Aorta (tissue), 5 donors: Measurements from ENCODE around the gene TREX2. TPM values are rescaled to one million over a fixed set of nuclear protein-coding genes. Genes with fewer than 3 reads are reported as not detected.
A peak's percentile ranks its signal among the peaks of the same experiment; 100 is the strongest.

ENCODE experiments used
- ATAC-seq: fragments of 200-7000 bp; cut with Tn5 transposase; one replicate; pipeline ENCODE4 v1.9.1; 2022; ENCODE audit warnings: moderate library complexity; ENCODE audit not compliant: low FRiP score
- DNase-seq, 2 donors: peaks; one replicate each; pipeline ENCODE4 v3.0.0-alpha.2; 2020
- H3K27ac ChIP-seq, 2 donors: one replicate each; pipeline ENCODE4 v1.5.1; 2013; ENCODE audit warnings: low read length in 2 of 2, mild to moderate bottlenecking in 2 of 2, moderate library complexity in 2 of 2, control low read depth in 1 of 2, inconsistent platforms in 1 of 2, low read depth in 1 of 2
- H3K27me3 ChIP-seq, 2 donors: one replicate each; pipeline ENCODE4 v1.6.1; 2013; ENCODE audit warnings: control low read depth in 1 of 2, low read length in 1 of 2, mild to moderate bottlenecking in 1 of 2, moderate library complexity in 1 of 2; ENCODE audit not compliant: insufficient read depth in 2 of 2, control insufficient read depth in 1 of 2
- H3K36me3 ChIP-seq, 2 donors: one replicate each; pipeline ENCODE4 v1.6.1; 2013; ENCODE audit warnings: control low read depth in 1 of 2, low read length in 1 of 2, mild to moderate bottlenecking in 1 of 2; ENCODE audit not compliant: insufficient read depth in 2 of 2, control insufficient read depth in 1 of 2
- H3K4me1 ChIP-seq, 2 donors: one replicate each; pipeline ENCODE4 v1.6.1; 2013; ENCODE audit warnings: low read length in 2 of 2, control low read depth in 1 of 2, mild to moderate bottlenecking in 1 of 2, moderate library complexity in 1 of 2; ENCODE audit not compliant: insufficient read depth in 2 of 2, control insufficient read depth in 1 of 2
- H3K4me3 ChIP-seq, 2 donors: one replicate each; pipeline ENCODE4 v1.5.1; 2013; ENCODE audit warnings: low read length in 2 of 2, control low read depth in 1 of 2, mild to moderate bottlenecking in 1 of 2
- H3K9me3 ChIP-seq: one replicate; pipeline ENCODE4 v1.6.1; 2013; ENCODE audit warnings: mild to moderate bottlenecking, low read length; ENCODE audit not compliant: control insufficient read depth
- WGBS, 2 donors: extraction: QIAGEN DNeasy Blood & Tissue Kit; methylation state at CpG; one replicate each; pipeline ENCODE4 v1.1.7; 2013; 5-methylcytosine and 5-hydroxymethylcytosine counted together
- intact Hi-C, 2 donors: fragments of 100-400 bp; cut with DNase I; formaldehyde crosslinking; loops; one replicate each; pipeline versions ENCODE4 v1.14.2 to v1.15.0; 2022
- polyA plus RNA-seq, 2 donors: library from polyadenylated mRNA; stranded (reverse); fragments of 200-250 nt; gene quantifications; one replicate each; pipeline ENCODE4 v1.2.3, GENCODE V29; 2013
- total RNA-seq, 2 donors: library from RNA; stranded (reverse); fragmentation: NEBNext Ultra II Directional; extraction: Animal tissue kit (Norgen Biotek cat#: 25700); gene quantifications; one replicate each; pipeline ENCODE4 v1.2.1, GENCODE V29; 2021
- donor health status: healthy with polysubstance abuse.
- donor health status: Bipolar disorder and iron deficiency.
- donor health status: DM: no; HTN: no; CAD: no.
- donor health status: DM: no; HTN: no; CAD: no.
- donor health status: DM: yes; HTN: yes; CAD: no.

TREX2 gene
- total and polyA plus RNA-seq, 4 donors: 1.4 to 39.1 (median 4.5) TPM; not detected in 1

DNA sequence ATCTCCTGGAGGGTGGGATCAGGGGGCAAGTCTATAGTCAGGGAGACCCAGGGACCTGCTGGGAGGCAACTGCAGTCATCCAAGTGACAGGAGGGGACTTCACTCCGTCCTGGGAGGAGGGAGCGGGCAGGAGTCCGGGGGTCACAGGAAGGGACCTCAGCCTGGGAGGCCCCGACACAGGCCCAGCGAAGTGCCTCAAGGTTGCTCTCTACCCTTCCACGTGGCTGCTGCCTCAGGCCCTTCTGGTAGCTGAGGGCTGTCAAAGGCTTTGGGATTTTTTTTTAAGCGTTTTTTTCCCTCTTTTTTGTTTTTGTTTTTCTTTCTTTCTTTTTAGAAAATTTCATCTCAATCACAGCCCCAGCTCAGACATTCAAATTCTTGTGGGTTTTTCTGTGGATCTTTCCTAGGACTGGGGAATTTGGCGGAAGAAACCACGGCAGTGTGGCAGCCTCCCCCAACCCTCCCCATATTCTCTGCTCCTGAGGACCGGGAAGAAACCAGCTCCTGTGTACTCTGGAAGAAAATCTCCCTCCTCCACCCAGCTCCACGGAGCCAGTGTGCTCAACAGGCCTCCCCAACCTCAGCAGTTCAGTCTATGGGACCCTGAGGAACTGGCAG, 25.9 kb upstream of the TREX2 start:
- intact Hi-C loops: loop anchor here (1.0 to 2.0 kb wide), 3 partner anchors 25 to 36 kb away; no protein-coding TSS in a partner anchor
- Histone ChIP-seq H3K4me3 (no peak overlapping the region), H3K27me3 (no peaks in the 10 kb centered on the region), H3K4me1 (no peaks in the 10 kb centered on the region), H3K9me3 (no peaks in the 10 kb centered on the region), H3K36me3 (no peaks in the 10 kb centered on the region), H3K27ac (peak overlapping the region in 1 of 2 donors; percentile 55)
- 17 to 39% methylated on average over 11 of the region's 11 CpGs for WGBS, 2 donors
- ATAC-seq: no peak
- DNase-seq: no peak

DNA sequence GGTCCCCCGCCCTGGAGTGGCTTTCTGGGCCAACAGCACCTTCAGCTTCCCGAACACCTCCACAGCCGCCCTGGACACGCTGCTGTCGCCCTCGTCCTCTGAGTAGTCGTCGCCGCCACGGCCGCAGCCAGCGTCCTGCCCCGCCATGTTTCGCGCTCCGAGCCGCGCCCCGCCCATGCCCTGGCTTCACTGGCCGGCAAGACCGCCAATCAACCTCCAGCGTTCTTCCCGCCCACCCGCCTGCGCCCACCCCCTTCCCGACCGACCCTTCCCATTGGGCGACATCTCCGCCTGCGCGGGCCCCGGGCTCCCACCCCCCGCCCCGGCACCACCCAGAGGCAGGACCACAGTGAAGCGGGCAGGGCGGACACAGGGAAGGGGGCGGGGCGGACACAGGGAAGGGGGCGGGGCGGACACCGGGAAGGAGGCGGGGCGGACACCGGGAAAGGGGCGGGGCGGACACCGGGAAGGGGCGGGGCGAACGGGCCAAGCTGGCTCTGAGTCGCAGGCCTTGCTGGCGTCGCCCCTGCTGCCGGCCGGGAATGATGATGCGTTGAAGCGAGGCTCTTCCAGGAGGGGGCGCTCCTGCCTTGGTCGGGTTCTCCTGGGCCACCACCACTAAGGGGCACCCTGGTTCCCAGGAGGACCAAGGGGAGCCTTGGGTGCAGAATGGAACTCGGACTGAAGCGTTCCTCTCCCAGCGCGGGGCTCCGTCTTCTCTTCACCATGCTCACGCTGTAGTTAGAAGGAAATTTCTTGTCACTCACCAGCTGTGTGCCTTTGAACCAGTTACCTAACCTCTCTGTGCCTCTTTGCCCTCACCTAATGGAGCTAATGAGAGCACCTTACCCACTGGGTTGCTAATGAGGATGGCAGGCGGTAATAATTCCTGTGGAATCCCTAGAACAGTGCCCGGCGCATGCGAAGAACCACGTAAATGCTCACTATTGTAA, 24.8 kb upstream of the TREX2 start, which contains the start of gene HAUS7:
HAUS7 (minus strand) TSS at position 166 of the 953 bp plus-strand sequence; CDS start at position 147, 19 bp downstream.
- ATAC-seq: peak; percentile 87
- H3K27me3 ChIP-seq: no peaks in the 10 kb centered on the region
- H3K4me3 ChIP-seq: peak within 1 kb of the TSS in 1 of 2 donors; percentile 60
- no peaks in the 10 kb centered on the region for H3K4me1 ChIP-seq
- WGBS, 2 donors: 6 to 26% methylated on average over 50 to 70 of the region's 70 CpGs
- intact Hi-C loops: loop anchor here (1.0 to 2.0 kb wide), 3 partner anchors 26 to 37 kb away; no protein-coding TSS in a partner anchor
- H3K27ac ChIP-seq: peak within 1 kb of the TSS in 1 of 2 donors; percentile 55
- no peaks in the 10 kb centered on the region for H3K36me3 ChIP-seq
- DNase-seq: peak; percentile 93 to 96
- H3K9me3 ChIP-seq: no peaks in the 10 kb centered on the region

DNA sequence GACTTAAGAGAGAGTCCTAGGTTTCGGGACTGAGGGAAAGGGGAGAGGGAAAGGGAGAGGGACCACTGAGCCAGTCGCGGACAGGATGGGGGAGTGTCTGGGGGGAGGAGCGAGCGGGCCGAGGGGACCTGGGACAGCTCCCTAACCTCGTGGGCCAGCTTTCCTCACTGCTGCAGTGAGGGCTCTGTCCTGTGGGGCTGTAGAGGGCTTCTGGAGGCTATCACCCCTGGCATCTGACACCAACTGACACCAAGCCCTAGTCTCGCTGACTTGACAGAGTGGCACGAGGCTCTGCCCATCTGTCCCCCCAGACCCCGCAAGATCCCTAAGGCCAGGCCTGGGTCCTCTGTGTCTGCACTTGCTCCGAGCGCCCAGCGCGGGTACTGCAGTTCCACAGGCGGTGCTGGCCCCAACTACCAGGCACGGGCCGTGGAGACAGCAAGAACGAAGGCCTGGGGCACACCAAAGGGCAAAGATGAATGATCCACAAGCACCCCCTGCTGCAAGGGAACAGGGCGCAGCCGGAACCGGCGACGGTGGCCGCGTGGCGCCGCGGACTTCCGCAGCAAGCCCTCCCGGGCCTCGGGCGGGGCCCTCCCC, 24.1 kb upstream of the TREX2 start:
- intact Hi-C loops: loop anchor here in 1 of 2 donors (2.0 to 10.0 kb wide), 2 partner anchors 37 to 435 kb away; no protein-coding TSS in a partner anchor
- no peaks in the 10 kb centered on the region for H3K36me3 ChIP-seq
- WGBS, 2 donors: 1 to 25% methylated on average over 24 to 32 of the region's 32 CpGs
- no peaks in the 10 kb centered on the region for H3K4me1 ChIP-seq
- H3K4me3 ChIP-seq: peak overlapping the region in 1 of 2 donors; percentile 60
- ATAC-seq (peak; percentile 9), DNase-seq (no peak)
- H3K27ac ChIP-seq: no peak overlapping the region
- no peaks in the 10 kb centered on the region for H3K27me3 ChIP-seq
- no peaks in the 10 kb centered on the region for H3K9me3 ChIP-seq

DNA sequence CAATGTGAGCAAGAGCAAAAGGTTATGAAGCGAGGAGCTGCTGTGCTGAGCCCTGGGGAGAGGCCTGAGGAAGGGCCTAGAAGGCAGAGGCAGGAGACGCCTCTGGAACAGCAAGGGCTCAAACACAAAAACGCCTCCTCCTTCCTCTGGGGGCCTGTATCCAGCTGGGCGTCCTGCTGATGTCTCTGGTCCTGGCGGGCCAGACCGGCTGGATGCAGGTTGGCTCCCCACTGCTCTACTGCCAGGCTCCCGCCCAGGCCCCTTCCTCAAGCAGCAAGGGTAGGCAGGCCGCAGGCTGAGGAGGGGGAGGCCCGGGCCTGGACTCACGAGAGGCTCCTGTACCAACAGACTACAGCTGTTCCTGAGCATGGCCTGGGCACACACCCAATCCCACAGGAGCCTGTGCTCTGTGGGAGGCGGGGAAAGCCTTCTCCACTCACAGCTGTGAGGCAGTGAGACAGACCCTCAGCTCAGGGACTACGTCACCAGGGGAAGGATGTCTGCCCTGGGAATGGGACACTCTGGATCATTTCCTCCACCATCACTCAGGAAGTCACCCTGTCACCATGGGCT, 22.2 kb upstream of the TREX2 start:
- intact Hi-C loops: loop anchor here in 1 of 2 donors (10.0 kb wide), 1 partner anchor 433 kb away; no protein-coding TSS in a partner anchor
- no peak for DNase-seq

DNA sequence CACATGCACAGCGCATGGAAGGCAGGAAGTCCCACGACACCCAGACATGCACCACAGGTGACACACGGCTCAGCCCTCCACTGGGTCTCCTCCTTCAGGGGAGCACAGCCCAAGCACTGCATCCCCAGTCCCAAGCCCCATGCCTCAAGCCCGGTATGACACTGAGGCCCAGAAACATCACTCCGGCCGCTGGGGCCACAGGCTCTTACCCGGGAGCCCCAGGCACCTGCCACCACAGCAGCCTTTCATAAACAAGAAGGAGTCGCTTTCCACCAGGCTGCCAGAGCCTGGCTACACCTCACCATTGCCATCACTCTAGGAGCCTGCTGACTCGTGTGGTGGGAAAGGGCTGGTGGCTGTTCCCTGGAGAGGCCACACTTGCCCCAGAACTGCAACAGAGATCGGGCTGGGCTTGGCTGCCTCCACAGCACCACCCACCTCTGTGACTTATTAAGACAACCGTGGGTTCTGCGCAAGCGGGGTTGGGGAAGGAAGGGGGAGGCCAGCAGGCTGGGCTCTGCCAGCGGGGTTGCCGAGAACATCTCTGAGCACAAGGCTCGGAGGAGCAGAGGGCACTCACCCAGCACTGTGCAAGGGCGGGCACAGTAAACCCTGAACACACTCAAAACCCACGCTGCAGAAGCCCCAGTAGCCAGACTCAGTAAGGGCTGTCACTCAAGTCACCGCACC, 20.0 kb upstream of the TREX2 start:
- intact Hi-C loops: loop anchor here in 1 of 2 donors (10.0 kb wide), 1 partner anchor 431 kb away; no protein-coding TSS in a partner anchor
- H3K4me1 ChIP-seq: no peaks in the 10 kb centered on the region
- WGBS, 2 donors: 86 to 88% methylated on average over 19 of the region's 19 CpGs

More for the DNA sequence above, 22.2 kb upstream of the TREX2 start:
- no peaks in the 10 kb centered on the region for H3K27me3 ChIP-seq
- no peak overlapping the region for H3K27ac ChIP-seq
- no peaks in the 10 kb centered on the region for H3K36me3 ChIP-seq
- WGBS, 2 donors: 81 to 87% methylated on average over 9 to 12 of the region's 12 CpGs
- no peaks in the 10 kb centered on the region for H3K4me1 ChIP-seq
- ATAC-seq: no peak
- no peaks in the 10 kb centered on the region for H3K9me3 ChIP-seq
- no peak overlapping the region for H3K4me3 ChIP-seq

DNA sequence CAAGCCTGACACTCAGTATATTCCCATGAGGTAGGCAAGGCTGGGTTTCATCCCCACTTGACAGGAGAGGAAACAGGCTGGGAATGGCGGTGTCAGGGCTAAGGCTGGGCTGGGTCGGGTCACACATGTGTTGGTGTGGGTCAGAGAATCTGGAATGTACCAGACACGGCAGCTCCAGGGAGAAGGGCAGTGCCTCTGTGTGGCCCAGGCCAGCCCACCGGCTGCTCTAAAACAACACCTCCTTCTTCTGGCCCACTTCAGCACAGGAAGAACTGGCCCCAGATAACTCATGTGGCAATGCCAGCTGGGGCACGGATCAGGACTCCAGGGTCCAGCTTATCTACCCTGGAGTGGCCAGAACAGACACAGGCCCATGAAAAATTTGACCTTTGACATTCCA, 18.3 kb upstream of the TREX2 start:
- DNase-seq (no peak), ATAC-seq (no peak)
- Histone ChIP-seq H3K27me3 (no peaks in the 10 kb centered on the region), H3K4me1 (no peaks in the 10 kb centered on the region), H3K4me3 (no peak overlapping the region), H3K9me3 (no peaks in the 10 kb centered on the region), H3K27ac (no peak overlapping the region), H3K36me3 (no peaks in the 10 kb centered on the region)
- WGBS, 2 donors: 78 to 80% methylated on average over 5 of the region's 5 CpGs
- intact Hi-C loops: loop anchor here in 1 of 2 donors (10.0 kb wide), 1 partner anchor 429 kb away; no protein-coding TSS in a partner anchor

More for the DNA sequence above, 20.0 kb upstream of the TREX2 start:
- DNase-seq: no peak
- Histone ChIP-seq H3K36me3 (no peaks in the 10 kb centered on the region), H3K4me3 (no peak overlapping the region), H3K27ac (no peak overlapping the region), H3K9me3 (no peaks in the 10 kb centered on the region), H3K27me3 (no peaks in the 10 kb centered on the region)
- no peak for ATAC-seq

DNA sequence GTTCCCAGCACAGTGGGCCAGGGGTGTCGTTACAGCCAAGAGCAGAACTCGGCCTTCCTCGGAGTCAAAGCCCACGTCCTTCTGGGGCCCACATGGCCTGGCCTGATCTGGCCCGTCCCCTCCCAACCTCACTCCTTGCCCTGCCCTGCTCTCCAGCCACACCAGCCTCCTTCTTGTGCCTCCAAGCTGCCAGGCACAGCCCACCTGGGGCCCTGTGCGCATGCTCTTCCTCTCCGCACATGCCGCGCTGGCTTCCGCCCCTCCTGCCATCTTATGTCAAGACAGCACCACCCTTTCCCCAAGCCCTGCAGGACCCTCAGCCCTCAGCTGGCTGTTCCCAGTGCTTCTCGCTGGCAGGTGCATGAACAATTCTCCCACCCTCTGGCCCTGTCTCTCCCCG, 17.7 kb upstream of the TREX2 start:
- Histone ChIP-seq H3K27ac (no peak overlapping the region), H3K4me1 (no peaks in the 10 kb centered on the region), H3K27me3 (no peaks in the 10 kb centered on the region), H3K4me3 (no peak overlapping the region), H3K9me3 (no peaks in the 10 kb centered on the region), H3K36me3 (no peaks in the 10 kb centered on the region)
- ATAC-seq: no peak
- intact Hi-C loops: loop anchor here in 1 of 2 donors (10.0 kb wide), 1 partner anchor 429 kb away; no protein-coding TSS in a partner anchor
- 75 to 78% methylated on average over 12 of the region's 12 CpGs for WGBS, 2 donors
- no peak for DNase-seq
